NCI-H345 treated with DMSO at 0.1 percent for 48 hours (cell line): ENCODE data around the gene BRWD1.

Experiments
- DNase-seq: peaks from one replicate; lab custom pipeline; 2025; ENCODE audit not compliant: unreplicated experiment; lab: John Stamatoyannopoulos, UW

Gene BRWD1

GRCh38 chr21:39330001-39330400 lies 16.6 kb upstream of the BRWD1 start:
- DNase-seq: no peak

DNA sequence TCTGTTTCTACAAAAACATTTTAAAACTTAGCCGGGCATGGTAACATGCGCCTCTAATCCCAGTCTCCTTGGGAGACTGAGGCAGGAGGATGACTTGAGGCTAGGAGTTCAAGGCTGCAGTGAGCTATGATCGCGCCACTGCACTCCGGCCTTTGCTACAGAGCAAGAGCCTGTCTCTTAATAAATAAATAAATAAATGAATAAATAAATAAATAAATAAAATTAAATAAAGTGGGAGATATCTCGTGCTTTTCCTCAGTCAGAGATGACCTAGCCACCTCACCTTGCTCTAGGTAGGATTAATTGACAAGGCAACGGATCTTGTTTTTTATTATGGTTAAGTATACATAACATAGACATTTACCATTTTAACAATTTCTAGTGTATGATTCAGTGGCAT lies 14.3 kb upstream of the BRWD1 start:
- DNase-seq: no peak

- no peak for DNase-seq
These were observed 13.3 kb upstream of the BRWD1 start for GRCh38 chr21:39326607-39327307.

- no peak for DNase-seq
These were observed 12.0 kb upstream of the BRWD1 start for GRCh38 chr21:39325458-39325857.

DNA sequence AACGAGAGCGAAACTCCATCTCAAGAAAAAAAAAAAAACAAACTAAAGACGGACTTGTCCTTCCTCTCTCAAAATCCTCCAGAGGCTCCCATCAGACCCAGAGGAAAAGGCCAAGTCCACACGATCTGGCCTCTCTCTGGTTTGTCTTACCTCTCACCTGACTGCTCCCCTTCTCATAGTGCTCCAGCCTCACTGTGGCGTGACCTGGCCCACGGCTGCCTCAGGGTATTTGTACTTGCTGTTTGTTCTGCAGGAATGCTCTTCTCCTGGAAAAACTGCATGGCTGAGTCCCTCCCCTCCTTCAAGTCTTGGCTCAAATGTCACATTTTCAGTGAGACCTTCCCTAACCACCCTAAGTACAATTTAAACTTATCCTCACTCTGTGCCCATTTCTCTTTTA lies 8.0 kb upstream of the BRWD1 start:
- DNase-seq: no peak

- DNase-seq: no peak
These were observed 6.4 kb upstream of the BRWD1 start for GRCh38 chr21:39319814-39320332.

DNA sequence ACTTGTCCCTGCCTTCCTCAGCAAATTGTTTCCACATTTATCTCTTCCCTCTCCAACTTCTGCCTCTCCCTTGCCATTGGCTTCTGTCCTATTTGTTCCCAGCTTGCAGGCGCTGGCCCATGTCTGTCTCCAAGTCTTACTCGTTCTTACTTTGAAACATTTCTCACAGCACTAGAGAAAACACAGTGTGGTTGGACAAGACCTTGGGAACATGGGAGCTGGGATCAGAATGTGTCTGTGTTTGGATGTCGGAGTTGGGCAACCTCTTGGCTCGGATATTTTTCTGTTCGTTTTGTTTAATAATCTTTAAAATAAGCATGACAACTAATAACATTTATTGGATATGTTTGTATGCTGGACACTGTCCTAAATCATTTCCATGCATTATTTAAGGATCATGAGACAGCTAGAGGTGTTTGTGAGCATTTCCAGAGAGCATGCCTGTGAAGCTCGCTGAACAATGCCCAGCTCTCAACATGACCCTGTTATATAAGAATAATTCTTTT lies 5.9 kb upstream of the BRWD1 start:
- DNase-seq: no peak

DNA sequence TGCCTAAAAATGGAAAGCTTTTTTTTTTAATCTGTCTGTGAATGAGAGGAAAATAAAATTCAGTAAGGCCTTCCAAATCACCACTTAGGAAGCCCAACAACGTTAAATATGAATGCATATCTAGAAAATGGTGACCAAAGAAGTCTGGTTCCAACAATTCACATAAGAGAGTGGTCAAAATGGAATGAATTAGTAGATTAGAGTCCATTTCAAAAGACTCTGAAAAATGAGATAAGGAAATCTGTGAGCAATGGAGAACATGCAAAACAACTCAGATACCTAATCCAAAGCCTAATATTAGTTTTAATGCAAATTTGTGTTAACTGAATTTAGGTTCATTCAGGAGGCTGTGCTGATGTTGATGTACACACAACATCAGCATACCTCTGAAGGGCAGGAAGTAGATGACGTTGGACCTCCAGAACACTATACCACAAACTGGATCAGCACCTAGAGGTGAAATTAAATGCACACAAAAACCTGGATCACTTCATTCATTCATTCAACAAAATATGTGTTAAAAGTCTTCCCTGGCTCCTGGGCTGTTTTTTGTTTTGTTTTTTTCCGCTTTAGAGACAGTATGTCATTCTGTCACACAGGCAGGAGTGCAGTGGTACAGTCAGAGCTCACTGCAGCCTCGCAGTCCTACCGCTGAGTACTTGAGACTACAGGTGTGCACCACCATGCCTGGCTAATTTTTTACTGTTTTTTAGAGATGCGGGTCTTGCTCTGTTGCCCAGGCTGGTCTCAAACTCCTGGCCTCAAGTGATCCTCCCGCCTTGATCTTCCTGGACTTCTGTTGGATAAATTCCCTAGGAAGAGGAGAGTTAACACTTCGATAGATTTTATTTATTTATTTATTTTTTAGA lies 4.9 kb upstream of the BRWD1 start:
- no peak for DNase-seq

DNA sequence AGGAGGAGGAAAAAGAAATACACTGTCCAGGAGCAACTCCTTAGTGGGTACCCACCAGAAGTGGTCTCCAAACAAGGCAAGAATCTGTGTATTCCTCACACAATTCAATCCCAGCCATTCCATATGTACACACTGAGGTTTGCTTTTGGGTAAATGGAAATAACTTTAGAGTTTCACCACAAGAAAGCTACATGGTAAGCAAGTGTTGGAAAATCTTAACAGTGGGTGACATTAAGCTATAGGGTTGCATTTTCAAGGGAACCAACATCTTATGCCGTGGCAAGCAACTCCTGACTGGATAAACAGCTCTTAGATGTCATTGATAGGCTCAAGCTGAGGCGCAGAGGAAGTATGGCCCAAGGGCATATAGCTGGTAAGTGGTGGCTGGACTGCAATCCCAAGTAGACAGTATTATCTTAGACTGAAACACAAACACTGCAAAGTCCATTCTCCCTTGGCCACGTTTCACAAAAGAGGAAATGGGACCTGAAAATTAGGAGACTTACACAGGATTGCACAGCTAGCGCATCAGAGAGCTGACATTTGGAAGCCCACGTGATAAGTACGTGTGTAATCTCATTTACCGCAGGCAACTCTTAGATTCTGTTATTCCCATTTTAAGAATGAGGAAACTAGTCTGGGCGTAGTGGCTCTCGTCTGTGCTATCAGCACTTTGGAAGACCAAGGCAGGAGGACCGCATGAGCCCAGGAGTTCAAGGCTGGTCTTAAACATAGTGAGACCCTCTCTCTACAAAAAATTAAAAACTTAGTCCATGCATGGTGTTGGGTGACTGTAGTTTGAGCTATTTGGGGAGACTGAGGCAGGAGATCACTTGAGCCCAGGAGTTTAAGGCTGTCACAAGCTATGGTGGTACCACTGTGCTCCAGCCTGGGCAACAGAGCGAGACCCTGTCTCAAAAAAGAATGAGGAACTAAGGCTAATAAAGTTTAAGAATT lies 4.0 kb upstream of the BRWD1 start:
- no peak for DNase-seq

DNA sequence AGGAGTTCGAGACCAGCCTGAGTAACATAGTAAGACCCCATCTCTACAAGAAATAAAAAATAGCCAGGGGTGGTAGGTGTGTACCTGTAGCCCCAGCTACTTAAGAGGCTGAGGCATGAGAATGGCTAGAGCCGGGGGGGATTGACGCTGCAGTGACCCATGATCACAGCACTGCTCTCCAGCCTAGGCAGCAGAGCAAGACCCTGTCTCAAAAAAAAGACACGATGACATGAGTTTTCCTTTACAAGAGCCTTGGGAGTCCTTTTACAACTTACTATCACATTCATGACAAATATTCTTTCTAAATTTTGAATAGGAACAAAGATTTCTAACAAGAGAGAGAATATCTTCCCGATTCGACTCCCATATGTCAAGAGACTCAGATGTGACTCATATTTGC lies 3.3 kb upstream of the BRWD1 start:
- no peak for DNase-seq

GRCh38 chr21:39315603-39316445 lies 2.4 kb upstream of the BRWD1 start:
- no peak for DNase-seq

GRCh38 chr21:39314143-39315027 lies 953 bp upstream of the BRWD1 start:
- peak; percentile 42 for DNase-seq

- DNase-seq: no peak
These were observed 326 bp downstream of the BRWD1 start for GRCh38 chr21:39313042-39313570.

GRCh38 chr21:39312112-39313041 lies 1.1 kb downstream of the BRWD1 start:
- peak; percentile 96 for DNase-seq

DNA sequence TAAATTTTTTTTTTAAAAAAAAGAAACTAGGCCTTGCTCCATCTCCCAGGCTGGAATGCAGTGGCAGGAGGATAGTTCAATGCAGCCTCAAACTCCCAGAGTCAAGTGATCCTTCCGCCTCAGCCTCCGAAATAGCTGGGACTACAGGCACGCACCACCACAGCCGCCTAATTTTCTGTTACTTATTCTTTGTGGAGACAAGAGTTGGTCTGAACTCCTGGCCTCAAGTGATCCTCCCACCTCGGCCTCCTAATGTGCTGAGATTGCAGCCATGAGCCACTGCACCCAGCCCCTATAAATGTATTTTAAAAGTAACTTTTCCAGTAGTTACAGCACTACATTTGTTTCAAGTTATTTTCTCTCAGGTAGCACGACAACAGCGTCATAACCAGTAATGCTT lies 2.3 kb downstream of the BRWD1 start:
- no peak for DNase-seq

DNA sequence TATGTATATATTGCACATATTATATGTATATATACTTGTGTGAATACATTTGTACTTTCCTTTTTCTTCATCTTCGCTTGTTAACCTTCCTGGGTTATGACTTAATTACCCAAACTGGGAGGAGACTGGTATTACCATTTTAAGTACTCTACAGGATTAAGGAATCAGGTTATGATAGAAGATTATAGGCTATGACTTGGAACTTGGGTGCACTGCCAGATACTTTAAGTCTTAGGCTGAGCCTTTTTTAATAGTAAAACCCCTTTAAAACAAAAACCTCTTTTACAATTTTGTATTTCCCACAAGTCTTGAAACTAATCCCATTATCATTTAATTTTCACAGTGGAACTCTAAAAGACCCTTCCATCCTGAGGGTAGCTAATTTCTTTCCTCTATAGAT lies 6.0 kb downstream of the BRWD1 start:
- no peak for DNase-seq

DNA sequence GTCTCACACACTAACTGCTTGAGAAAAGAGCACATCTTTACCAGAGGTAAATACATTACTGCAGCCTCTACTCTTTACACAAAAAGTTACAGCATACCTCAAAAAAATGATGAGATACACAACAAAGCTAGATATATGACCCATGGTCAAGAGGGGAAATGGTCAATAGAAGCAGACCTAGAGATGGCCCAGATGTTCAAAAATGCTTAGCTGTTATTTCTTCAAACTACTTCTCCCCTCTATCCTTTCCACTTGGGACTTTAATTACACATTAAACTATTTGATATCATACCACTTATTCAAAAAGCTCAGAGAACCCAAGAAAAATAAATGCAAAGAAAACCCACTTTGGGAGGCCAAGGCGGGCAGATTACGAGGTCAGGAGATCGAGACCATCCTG lies 12.8 kb downstream of the BRWD1 start:
- DNase-seq: no peak

GRCh38 chr21:39296891-39297290 lies 16.5 kb downstream of the BRWD1 start:
- no peak for DNase-seq
